NT2/D1 (cell line): ENCODE data around the gene ELFN1.

Experiments used
- SUZ12 ChIP-seq: IDR thresholded peaks from 2 replicates; pipeline ENCODE4 v1.6.1; 2011; ENCODE audit not compliant: insufficient read length, insufficient read depth; ENCODE audit errors: extremely low read depth
- YY1 ChIP-seq: IDR thresholded peaks from 2 replicates; pipeline ENCODE4 v1.6.1; 2011; ENCODE audit not compliant: insufficient read length, insufficient read depth

- TF ChIP-seq YY1 (no peak), SUZ12 (no peak)
Observed at GRCh38 chr7:1742555-1743303, 72.7 kb downstream of the ELFN1 start.
